ENCODE measurements around the gene ZBTB16.

Gene ZBTB16

DNA sequence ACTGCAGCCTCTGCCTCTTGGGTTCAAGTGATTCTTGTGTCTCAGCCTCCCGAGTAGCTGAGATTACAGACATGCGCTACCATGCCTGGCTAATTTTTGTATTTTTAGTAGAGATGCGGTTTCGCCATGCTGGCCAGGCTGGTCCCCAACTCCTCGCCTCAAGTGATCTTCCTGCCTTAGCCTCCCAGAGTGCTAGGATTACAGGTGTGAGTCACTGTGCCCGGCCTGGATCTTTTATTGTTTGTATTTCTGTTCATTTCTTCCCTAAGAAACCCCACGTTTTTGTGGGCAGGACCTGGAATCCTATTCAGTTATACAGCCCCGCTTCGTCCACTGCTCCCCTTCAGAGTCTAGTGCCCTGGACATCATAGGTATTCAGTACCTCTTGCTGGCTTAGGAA is 28.7 kb downstream of the ZBTB16 start:
- TF ChIP-seq CTCF (IDR thresholded peaks at IDR 0.05; ENCODE audit: insufficient read depth, missing control alignments) = no peak
- DNase-seq (ENCODE audit: insufficient read length, low spot score) = no peak
- FAIRE-seq = no peak

DNA sequence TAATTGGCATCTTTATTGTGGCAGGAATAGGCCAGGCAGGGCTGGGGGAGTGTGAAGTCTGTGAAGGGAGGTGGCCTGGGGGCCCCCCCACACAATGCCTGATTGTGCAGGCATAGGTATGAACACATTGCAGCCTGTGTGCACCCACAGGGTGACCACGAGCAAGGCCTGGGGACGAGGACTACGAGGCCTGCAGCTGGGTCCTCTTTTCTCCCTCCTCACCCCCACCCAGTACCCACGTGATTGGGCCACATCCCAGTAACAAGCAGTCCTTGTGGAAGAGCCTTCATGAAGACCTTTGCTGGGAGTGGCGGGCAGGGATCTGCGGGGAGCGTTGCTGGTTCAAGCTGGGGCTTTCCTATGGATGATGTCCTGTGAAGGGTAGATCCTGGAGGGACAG is 29.3 kb downstream of the ZBTB16 start:
- DNase-seq (ENCODE audit: insufficient read length, low spot score) = no peak
- no peak for TF ChIP-seq CTCF (IDR thresholded peaks at IDR 0.05; ENCODE audit: insufficient read depth, missing control alignments)
- no peak for FAIRE-seq

DNA sequence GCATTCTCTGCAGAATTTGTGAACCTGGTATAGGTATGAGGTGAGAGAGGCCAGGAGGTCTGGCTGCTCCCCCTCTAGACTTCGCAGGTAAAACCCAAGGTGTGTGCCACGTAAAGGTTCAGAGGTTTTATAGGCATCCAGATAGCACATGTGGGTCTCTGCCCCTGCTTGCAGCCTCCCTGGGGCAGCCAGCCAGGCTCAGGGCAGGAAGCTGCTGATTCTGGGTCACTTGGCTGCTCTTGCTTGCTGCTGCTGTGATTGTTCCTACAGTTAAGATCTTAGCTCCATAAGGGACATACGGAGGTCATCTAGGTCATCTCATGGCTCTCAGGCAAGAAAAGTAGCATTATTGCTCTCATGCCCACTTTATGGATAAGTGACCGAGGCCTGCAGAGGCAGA is 30.2 kb downstream of the ZBTB16 start:
- DNase-seq (ENCODE audit: insufficient read length, low spot score) (no peak), FAIRE-seq (no peak)
- TF ChIP-seq CTCF (IDR thresholded peaks at IDR 0.05; ENCODE audit: insufficient read depth, missing control alignments) = no peak

DNA sequence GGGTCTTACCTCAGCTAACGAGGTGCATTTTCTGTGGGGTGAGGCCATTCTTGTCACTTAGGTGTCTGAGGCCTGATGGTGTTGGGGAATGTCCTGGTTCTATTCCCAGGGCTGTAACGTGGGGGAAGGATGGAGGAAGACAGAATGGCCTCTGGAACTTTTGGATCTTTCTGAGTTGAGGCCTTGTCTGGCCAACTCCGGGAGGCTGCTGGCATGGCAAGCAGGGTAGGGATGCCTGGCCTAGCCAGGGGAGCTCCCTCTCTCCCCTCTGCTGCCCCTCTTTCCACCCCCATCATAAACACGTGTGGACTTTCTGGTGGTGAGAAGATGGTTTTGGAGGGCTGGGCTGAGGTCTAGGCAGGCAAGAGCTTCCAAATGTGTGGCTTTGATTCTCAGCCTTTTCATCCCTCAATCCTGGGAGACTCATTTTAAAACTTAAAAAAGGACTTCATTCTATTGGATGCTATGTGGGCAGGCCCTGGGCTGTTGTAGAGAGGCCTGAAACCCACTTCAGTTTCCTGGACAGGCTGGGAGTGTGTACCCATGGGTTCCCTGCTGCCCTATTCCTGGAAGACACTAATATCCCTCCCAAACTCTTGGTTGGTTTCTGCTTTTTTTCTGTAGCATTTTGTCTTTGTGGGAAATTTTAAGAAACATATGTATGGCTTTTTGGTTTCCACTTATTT is 30.9 kb downstream of the ZBTB16 start:
- FAIRE-seq (no peak), DNase-seq (ENCODE audit: insufficient read length, low spot score) (no peak)
- TF ChIP-seq CTCF (IDR thresholded peaks at IDR 0.05; ENCODE audit: insufficient read depth, missing control alignments) = no peak

DNA sequence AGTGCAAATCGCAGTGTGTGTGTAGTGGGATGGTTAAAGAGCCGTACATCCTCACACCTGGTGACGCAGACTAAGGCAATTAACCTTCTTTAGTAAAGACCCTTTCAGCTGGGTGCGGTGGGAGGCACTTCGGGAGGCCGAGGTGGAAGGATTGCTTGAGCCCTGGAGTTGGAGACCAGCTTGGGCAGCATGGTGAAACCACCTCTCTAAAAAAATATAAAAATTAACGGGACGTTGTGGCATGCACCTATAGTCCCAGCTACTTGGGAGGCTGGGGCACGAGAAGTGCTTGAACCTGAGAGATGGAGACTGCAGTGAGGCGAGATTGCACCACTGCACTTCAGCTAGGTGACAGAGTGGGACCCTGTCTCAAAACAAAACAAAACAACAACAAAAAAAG is 31.5 kb downstream of the ZBTB16 start:
- FAIRE-seq = no peak
- DNase-seq (ENCODE audit: insufficient read length, low spot score) = no peak
- no peak for TF ChIP-seq CTCF (IDR thresholded peaks at IDR 0.05; ENCODE audit: insufficient read depth, missing control alignments)

GRCh38 chr11:114091516-114092397 is 32.2 kb downstream of the ZBTB16 start:
- FAIRE-seq (no peak), DNase-seq (ENCODE audit: insufficient read length, low spot score) (no peak)
- TF ChIP-seq CTCF (IDR thresholded peaks at IDR 0.05; ENCODE audit: insufficient read depth, missing control alignments) = no peak

- no peak for TF ChIP-seq CTCF (IDR thresholded peaks at IDR 0.05; ENCODE audit: insufficient read depth, missing control alignments)
- FAIRE-seq (no peak), DNase-seq (ENCODE audit: insufficient read length, low spot score) (no peak)
These were observed 33.0 kb downstream of the ZBTB16 start for GRCh38 chr11:114092478-114092877.

Measured in D721Med (cell line).